ENCODE measurements around the gene NIM1K.
"Not testable (repeated sequence)": the region's sequence is repeated elsewhere in the genome, so short reads cannot be mapped to it uniquely, and the experiment has no call there.

NIM1K gene

GRCh38 chr5:43320846-43321245 lies 128.8 kb downstream of the NIM1K start:
- Histone ChIP-seq H2AFZ (ENCODE audit: low read depth, low read length) (no peak overlapping the region), H3K27me3 (ENCODE audit: insufficient read depth, low read length) (no peaks in the 10 kb centered on the region), H3K9me3 (ENCODE audit: low read length) (peaks cover 2% of the 10 kb centered on the region), H3K36me3 (ENCODE audit: insufficient read depth, low read length) (no peaks in the 10 kb centered on the region), H3K4me1 (ENCODE audit: insufficient read depth, low read length) (no peaks in the 10 kb centered on the region), H3K4me3 (ENCODE audit: low read length) (no peak overlapping the region)

GRCh38 chr5:43323488-43323887 lies 131.5 kb downstream of the NIM1K start:
- H3K36me3 ChIP-seq (ENCODE audit: insufficient read depth, low read length) = not testable (repeated sequence)

GRCh38 chr5:43325624-43326023 lies 133.6 kb downstream of the NIM1K start:
- H3K9me3 ChIP-seq (ENCODE audit: low read length); H3K4me1 ChIP-seq (ENCODE audit: insufficient read depth, low read length); H3K36me3 ChIP-seq (ENCODE audit: insufficient read depth, low read length); H3K4me3 ChIP-seq (ENCODE audit: low read length); H2AFZ ChIP-seq (ENCODE audit: low read depth, low read length); H3K27me3 ChIP-seq (ENCODE audit: insufficient read depth, low read length): not testable (repeated sequence)

More at GRCh38 chr5:43323488-43323887, 131.5 kb downstream of the NIM1K start:
- not testable (repeated sequence) for H2AFZ ChIP-seq (ENCODE audit: low read depth, low read length); H3K4me3 ChIP-seq (ENCODE audit: low read length); H3K27me3 ChIP-seq (ENCODE audit: insufficient read depth, low read length); H3K9me3 ChIP-seq (ENCODE audit: low read length); H3K4me1 ChIP-seq (ENCODE audit: insufficient read depth, low read length)
